Measurements from ENCODE around the gene PLIN3.
"Not testable (repeated sequence)": the region's sequence is repeated elsewhere in the genome, so short reads cannot be mapped to it uniquely, and the experiment has no call there.

Gene PLIN3

DNA sequence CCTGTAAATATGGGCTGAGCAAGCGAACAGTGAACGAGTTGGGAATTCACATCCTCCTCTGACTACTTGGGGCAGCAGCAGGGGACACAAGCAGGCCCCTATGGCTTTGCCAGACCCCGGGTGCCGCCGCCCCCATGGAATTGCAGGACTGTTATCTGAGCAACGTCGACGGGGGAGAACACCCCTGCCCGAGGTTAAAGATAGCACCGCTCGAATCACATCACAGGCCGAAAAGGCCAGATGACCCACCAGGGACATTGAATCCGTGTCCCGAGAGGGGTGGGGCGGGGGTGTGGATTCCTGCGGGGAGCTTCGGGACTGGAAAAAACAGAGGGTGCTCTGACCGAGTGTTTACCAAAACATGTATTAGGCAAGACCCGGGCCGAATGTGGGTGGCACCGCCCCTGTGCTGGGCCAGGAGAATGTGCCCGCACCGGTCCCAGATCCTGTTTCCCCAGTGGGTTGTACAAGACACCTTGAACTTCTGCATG lies 66.8 kb downstream of the PLIN3 start:
- no peaks in the 10 kb centered on the region for H3K27me3 ChIP-seq (ENCODE audit: control insufficient read depth, insufficient read depth, low read length)
- no peak overlapping the region for H3K9ac ChIP-seq (ENCODE audit: low read length)
- no peaks in the 10 kb centered on the region for H3K9me3 ChIP-seq (ENCODE audit: control insufficient read depth, low read depth, low read length)
- H3K4me3 ChIP-seq (ENCODE audit: low read length) = no peak overlapping the region
- no peak overlapping the region for H3K27ac ChIP-seq (ENCODE audit: low read length)
- H3K4me1 ChIP-seq (ENCODE audit: control insufficient read depth, low read depth, low read length) = no peaks in the 10 kb centered on the region
- H3K36me3 ChIP-seq (ENCODE audit: control insufficient read depth, low read depth, low read length) = peaks cover 4% of the 10 kb centered on the region

DNA sequence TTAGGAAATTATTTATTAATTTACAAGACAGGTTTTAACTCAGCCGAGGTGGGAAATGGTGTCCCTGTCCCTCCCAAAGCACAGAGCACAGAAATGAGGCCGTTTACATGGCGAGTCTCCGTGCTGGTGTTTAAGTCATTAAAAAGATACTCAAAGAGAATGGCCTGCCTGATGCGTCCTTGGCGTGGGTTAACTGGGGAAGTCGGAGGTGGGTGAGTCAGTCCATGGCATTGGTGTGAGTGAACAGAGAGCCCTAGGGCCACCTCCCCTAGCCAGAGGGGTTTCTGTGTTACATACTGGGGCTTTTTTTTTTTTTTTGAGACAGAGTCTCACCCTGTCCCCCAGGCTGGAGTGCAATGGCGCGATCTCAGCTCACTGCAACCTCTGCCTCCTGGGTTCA lies 72.1 kb downstream of the PLIN3 start:
- Histone ChIP-seq H3K27me3 (ENCODE audit: control insufficient read depth, insufficient read depth, low read length) (no peaks in the 10 kb centered on the region), H3K9ac (ENCODE audit: low read length) (no peak overlapping the region), H3K27ac (ENCODE audit: low read length) (no peak overlapping the region), H3K4me3 (ENCODE audit: low read length) (no peak overlapping the region), H3K9me3 (ENCODE audit: control insufficient read depth, low read depth, low read length) (no peaks in the 10 kb centered on the region), H3K36me3 (ENCODE audit: control insufficient read depth, low read depth, low read length) (peaks cover 24% of the 10 kb centered on the region), H3K4me1 (ENCODE audit: control insufficient read depth, low read depth, low read length) (no peaks in the 10 kb centered on the region)

DNA sequence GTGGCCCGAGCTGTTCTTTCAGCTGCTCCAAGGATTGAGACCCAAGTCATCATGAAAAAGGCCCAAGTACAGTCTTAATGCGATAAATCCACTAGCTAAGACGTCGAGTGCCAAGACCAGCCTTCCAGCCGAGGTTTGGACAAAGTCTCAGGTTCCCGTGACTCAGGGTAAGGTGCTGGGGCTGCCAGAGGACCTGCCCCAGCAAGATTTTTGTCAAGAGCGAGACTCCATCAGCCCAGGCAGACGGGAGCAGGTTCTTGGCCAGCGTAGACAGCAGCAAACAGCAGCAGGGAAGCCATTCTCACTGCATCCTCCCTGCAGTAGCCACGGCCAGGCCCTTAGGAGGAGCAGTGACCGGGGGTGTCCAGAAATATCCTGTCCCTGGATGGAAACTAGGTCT lies 72.5 kb downstream of the PLIN3 start:
- H3K4me1 ChIP-seq (ENCODE audit: control insufficient read depth, low read depth, low read length) = no peaks in the 10 kb centered on the region
- no peaks in the 10 kb centered on the region for H3K27me3 ChIP-seq (ENCODE audit: control insufficient read depth, insufficient read depth, low read length)
- no peaks in the 10 kb centered on the region for H3K9me3 ChIP-seq (ENCODE audit: control insufficient read depth, low read depth, low read length)
- H3K27ac ChIP-seq (ENCODE audit: low read length) = no peak overlapping the region
- H3K9ac ChIP-seq (ENCODE audit: low read length) = no peak overlapping the region
- H3K4me3 ChIP-seq (ENCODE audit: low read length) = no peak overlapping the region
- peaks cover 24% of the 10 kb centered on the region for H3K36me3 ChIP-seq (ENCODE audit: control insufficient read depth, low read depth, low read length)

DNA sequence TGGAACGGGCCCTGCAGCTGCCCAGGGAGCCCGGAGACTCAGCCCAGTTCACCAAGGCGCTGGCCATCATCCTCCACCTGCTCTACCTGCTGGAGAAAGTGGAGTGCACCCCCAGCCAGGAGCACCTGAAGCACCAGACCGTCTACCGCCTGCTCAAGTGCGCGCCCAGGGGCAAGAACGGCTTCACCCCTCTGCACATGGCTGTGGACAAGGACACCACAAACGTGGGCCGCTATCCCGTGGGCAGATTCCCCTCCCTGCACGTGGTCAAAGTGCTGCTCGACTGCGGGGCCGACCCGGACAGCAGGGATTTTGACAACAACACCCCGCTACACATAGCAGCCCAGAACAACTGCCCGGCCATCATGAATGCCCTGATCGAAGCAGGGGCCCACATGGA lies 74.2 kb downstream of the PLIN3 start:
- H3K36me3 ChIP-seq (ENCODE audit: control insufficient read depth, low read depth, low read length) = peaks cover 24% of the 10 kb centered on the region
- not testable (repeated sequence) for H3K9ac ChIP-seq (ENCODE audit: low read length); H3K9me3 ChIP-seq (ENCODE audit: control insufficient read depth, low read depth, low read length); H3K4me3 ChIP-seq (ENCODE audit: low read length); H3K27ac ChIP-seq (ENCODE audit: low read length); H3K27me3 ChIP-seq (ENCODE audit: control insufficient read depth, insufficient read depth, low read length); H3K4me1 ChIP-seq (ENCODE audit: control insufficient read depth, low read depth, low read length)

GRCh38 chr19:4792866-4793195 lies 74.6 kb downstream of the PLIN3 start:
- not testable (repeated sequence) for H3K27me3 ChIP-seq (ENCODE audit: control insufficient read depth, insufficient read depth, low read length); H3K27ac ChIP-seq (ENCODE audit: low read length); H3K4me1 ChIP-seq (ENCODE audit: control insufficient read depth, low read depth, low read length); H3K9me3 ChIP-seq (ENCODE audit: control insufficient read depth, low read depth, low read length)
- Histone ChIP-seq H3K9ac (ENCODE audit: low read length) (peak overlapping the region; percentile 95), H3K36me3 (ENCODE audit: control insufficient read depth, low read depth, low read length) (peaks cover 24% of the 10 kb centered on the region), H3K4me3 (ENCODE audit: low read length) (peak overlapping the region; percentile 74)

DNA sequence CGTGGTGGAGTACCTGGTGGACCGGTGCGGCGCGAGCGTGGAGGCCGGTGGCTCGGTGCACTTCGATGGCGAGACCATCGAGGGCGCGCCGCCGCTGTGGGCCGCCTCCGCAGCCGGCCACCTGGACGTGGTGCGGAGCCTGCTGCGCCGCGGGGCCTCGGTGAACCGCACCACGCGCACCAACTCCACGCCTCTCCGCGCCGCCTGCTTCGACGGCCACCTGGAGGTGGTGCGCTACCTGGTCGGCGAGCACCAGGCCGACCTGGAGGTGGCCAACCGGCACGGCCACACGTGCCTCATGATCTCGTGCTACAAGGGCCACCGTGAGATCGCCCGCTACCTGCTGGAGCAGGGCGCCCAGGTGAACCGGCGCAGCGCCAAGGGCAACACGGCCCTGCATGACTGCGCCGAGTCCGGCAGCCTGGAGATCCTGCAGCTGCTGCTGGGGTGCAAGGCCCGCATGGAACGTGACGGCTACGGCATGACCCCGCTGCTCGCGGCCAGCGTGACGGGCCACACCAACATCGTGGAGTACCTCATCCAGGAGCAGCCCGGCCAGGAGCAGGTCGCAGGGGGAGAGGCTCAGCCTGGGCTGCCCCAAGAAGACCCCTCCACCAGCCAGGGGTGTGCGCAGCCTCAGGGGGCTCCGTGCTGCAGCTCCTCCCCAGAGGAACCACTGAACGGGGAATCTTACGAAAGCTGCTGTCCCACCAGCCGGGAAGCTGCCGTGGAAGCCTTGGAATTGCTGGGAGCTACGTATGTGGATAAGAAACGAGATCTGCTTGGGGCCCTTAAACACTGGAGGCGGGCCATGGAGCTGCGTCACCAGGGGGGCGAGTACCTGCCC lies 75.2 kb downstream of the PLIN3 start:
- H3K9ac ChIP-seq (ENCODE audit: low read length) = peak overlapping the region; percentile 95
- peak overlapping the region; percentile 86 for H3K27ac ChIP-seq (ENCODE audit: low read length)
- H3K27me3 ChIP-seq (ENCODE audit: control insufficient read depth, insufficient read depth, low read length); H3K9me3 ChIP-seq (ENCODE audit: control insufficient read depth, low read depth, low read length); H3K4me1 ChIP-seq (ENCODE audit: control insufficient read depth, low read depth, low read length): not testable (repeated sequence)
- peak overlapping the region; percentile 74 for H3K4me3 ChIP-seq (ENCODE audit: low read length)
- H3K36me3 ChIP-seq (ENCODE audit: control insufficient read depth, low read depth, low read length) = peaks cover 24% of the 10 kb centered on the region

GRCh38 chr19:4791183-4792018 lies 76.1 kb downstream of the PLIN3 start, which contains the start of gene FEM1A:
Gene FEM1A, plus strand, starts transcription at chr19:4791734. Its CDS starts 121 bp downstream, at chr19:4791855.
- H3K9ac ChIP-seq (ENCODE audit: low read length) = peak within 1 kb of the TSS; percentile 95
- no peaks in the 10 kb centered on the region for H3K9me3 ChIP-seq (ENCODE audit: control insufficient read depth, low read depth, low read length)
- H3K36me3 ChIP-seq (ENCODE audit: control insufficient read depth, low read depth, low read length) = peaks cover 20% of the 10 kb centered on the region
- no peaks in the 10 kb centered on the region for H3K27me3 ChIP-seq (ENCODE audit: control insufficient read depth, insufficient read depth, low read length)
- peak within 1 kb of the TSS; percentile 74 for H3K4me3 ChIP-seq (ENCODE audit: low read length)
- peak within 1 kb of the TSS; percentile 86 for H3K27ac ChIP-seq (ENCODE audit: low read length)
- no peaks in the 10 kb centered on the region for H3K4me1 ChIP-seq (ENCODE audit: control insufficient read depth, low read depth, low read length)
